Endothelial cell of umbilical vein (primary cell): Measurements from ENCODE around the gene ZNF524. TPM values are rescaled to one million over a fixed set of nuclear protein-coding genes. Genes with fewer than 3 reads are reported as not detected.

ENCODE experiments used
- BruUV-seq: library from RNA; stranded (reverse); fragments of 400-500 nt; replicated peaks from 2 replicates; lab custom pipeline; 2021; lab: Mats Ljungman, UMichigan
- CTCF ChIA-PET: fragments of 300-600, 350-600 bp; sonication (Branson Sonifier 250); formaldehyde crosslinking; loops from one replicate; lab custom pipeline; 2021; ENCODE audit warnings: antibody characterized with exemption, inconsistent platforms; lab: Charles Lee
- POLR2A ChIA-PET: fragments of 300-600, 350-600 bp; sonication (Branson Sonifier 250); formaldehyde crosslinking; loops from one replicate; lab custom pipeline; 2021; ENCODE audit warnings: antibody characterized with exemption, inconsistent platforms; lab: Charles Lee
- DNase-seq: peaks from one replicate; pipeline ENCODE4 v3.0.0-alpha.2; 2011; ENCODE audit warnings: low read depth, low spot score
- FAIRE-seq: peaks from 2 replicates; lab custom pipeline; 2011; peaks lifted over from hg19 to GRCh38; lab: Jason Lieb, UNC
- H2AFZ ChIP-seq: 2 replicates; pipeline ENCODE4 v1.6.0; 2012; ENCODE audit warnings: low read depth, low read length, control low read depth, inconsistent platforms
- H3K27ac ChIP-seq: 2 replicates; pipeline ENCODE4 v1.5.1; 2011; ENCODE audit warnings: low read depth, mild to moderate bottlenecking, control low read depth, low read length, moderate library complexity; ENCODE audit not compliant: insufficient read depth
- H3K27me3 ChIP-seq, 2 experiments: 2 replicates each; pipeline versions ENCODE4 v1.6.0 to v1.6.1; 2011; ENCODE audit warnings: low read length in 2 of 2, mixed read lengths in 1 of 2; ENCODE audit not compliant: control insufficient read depth in 2 of 2, insufficient read depth in 2 of 2
- H3K36me3 ChIP-seq, 2 experiments: 2 replicates in 1 of 2; 3 replicates in 1 of 2; pipeline ENCODE4 v1.5.1; 2011; ENCODE audit warnings: low read length in 2 of 2, mild to moderate bottlenecking in 1 of 2, moderate library complexity in 1 of 2; ENCODE audit not compliant: control insufficient read depth in 2 of 2, insufficient read depth in 2 of 2; ENCODE audit errors: extremely low read depth in 1 of 2
- H3K4me1 ChIP-seq: 3 replicates; pipeline ENCODE4 v1.5.1; 2011; ENCODE audit warnings: mild to moderate bottlenecking, low read length; ENCODE audit not compliant: control insufficient read depth, insufficient read depth; ENCODE audit errors: extremely low read depth
- H3K4me2 ChIP-seq: 2 replicates; pipeline ENCODE4 v1.6.1; 2011; ENCODE audit warnings: low read length, control low read depth, mixed read lengths; ENCODE audit not compliant: insufficient read depth
- H3K4me3 ChIP-seq, 3 experiments: fragments of 200-600 bp in 1 of 3; sonication (generic), shearing (Covaris generic) in 1 of 3; replicated peaks in 1 of 3; 2 replicates each; pipeline ENCODE4 v1.5.1; 2011 to 2016; ENCODE audit warnings: control low read depth in 3 of 3, low read length in 3 of 3, mild to moderate bottlenecking in 2 of 3, inconsistent platforms in 1 of 3, low read depth in 1 of 3, moderate library complexity in 1 of 3; ENCODE audit not compliant: insufficient read depth in 1 of 3
- H3K79me2 ChIP-seq: 2 replicates; pipeline ENCODE4 v1.6.0; 2012; ENCODE audit warnings: low read length, inconsistent platforms; ENCODE audit not compliant: control insufficient read depth, insufficient read depth
- H3K9ac ChIP-seq: replicated peaks from 2 replicates; pipeline ENCODE3; 2011; ENCODE audit warnings: low read length, control low read depth; ENCODE audit not compliant: insufficient read depth; ENCODE audit errors: extremely low read depth
- H3K9me1 ChIP-seq: replicated peaks from 3 replicates; pipeline ENCODE4 v1.6.0; 2011; ENCODE audit warnings: mild to moderate bottlenecking, low read length; ENCODE audit not compliant: control insufficient read depth, insufficient read depth; ENCODE audit errors: extremely low read depth
- H3K9me3 ChIP-seq: replicated peaks from 2 replicates; pipeline ENCODE4 v1.5.1; 2012; ENCODE audit warnings: low read length, inconsistent platforms; ENCODE audit not compliant: control insufficient read depth, insufficient read depth
- H4K20me1 ChIP-seq: replicated peaks from 2 replicates; pipeline ENCODE3; 2011; ENCODE audit warnings: mild to moderate bottlenecking, low read length; ENCODE audit not compliant: control insufficient read depth, insufficient read depth; ENCODE audit errors: extremely low read depth
- CTCF ChIP-seq, 2 donors: IDR thresholded peaks; 1 replicate in 1 of 2; 2 replicates in 1 of 2; pipeline ENCODE4 v1.5.1; 2011; ENCODE audit warnings: low read length in 2 of 2, mild to moderate bottlenecking in 2 of 2, moderate library complexity in 2 of 2, control low read depth in 1 of 2, inconsistent platforms in 1 of 2, low read depth in 1 of 2; ENCODE audit not compliant: insufficient read depth in 1 of 2; ENCODE audit errors: extremely low read depth in 1 of 2
- EZH2 ChIP-seq: IDR thresholded peaks from 2 replicates; pipeline ENCODE4 v1.6.1; 2012; ENCODE audit warnings: borderline replicate concordance, low read depth, mild to moderate bottlenecking, moderate library complexity, low read length, inconsistent platforms; ENCODE audit not compliant: severe bottlenecking
- FOS ChIP-seq: IDR thresholded peaks from 2 replicates; pipeline ENCODE4 v1.6.1; 2011; ENCODE audit warnings: mild to moderate bottlenecking, low read length, moderate library complexity, borderline replicate concordance; ENCODE audit not compliant: insufficient read depth
- GATA2 ChIP-seq: IDR thresholded peaks from 2 replicates; pipeline ENCODE4 v1.7.0; 2011; ENCODE audit warnings: low read depth, mild to moderate bottlenecking, moderate library complexity, mixed read lengths, low read length; ENCODE audit not compliant: insufficient read length, insufficient read depth
- JUN ChIP-seq: IDR thresholded peaks from 2 replicates; pipeline ENCODE4 v1.6.1; 2011; ENCODE audit warnings: borderline replicate concordance, low read depth; ENCODE audit not compliant: insufficient read length, insufficient read depth
- MAX ChIP-seq: IDR thresholded peaks from 2 replicates; pipeline ENCODE4 v1.6.1; 2011; ENCODE audit not compliant: insufficient read depth, insufficient read length
- MYC ChIP-seq: IDR thresholded peaks from one replicate; pipeline ENCODE4 v1.6.1; 2011; ENCODE audit warnings: mild to moderate bottlenecking, low read depth, low read length
- POLR2A ChIP-seq: IDR thresholded peaks from 2 replicates; pipeline ENCODE4 v1.6.1; 2012; ENCODE audit warnings: low read depth, mild to moderate bottlenecking, control low read depth, low read length
- POLR2AphosphoS5 ChIP-seq: IDR thresholded peaks from 2 replicates; pipeline ENCODE4 v1.6.1; 2012; ENCODE audit warnings: low read depth, mild to moderate bottlenecking, control low read depth, low read length, moderate library complexity; ENCODE audit not compliant: insufficient read depth
- dilution Hi-C: fragments of 300-500 bp; cut with MboI; formaldehyde crosslinking; loops from one replicate; pipeline ENCODE4 v1.15.0; 2019; ENCODE audit warnings: low sequenced_read_pairs; ENCODE audit not compliant: extremely low pct_ligation_motif_present
- intact Hi-C: fragments of 100-400 bp; cut with micrococcal nuclease; formaldehyde crosslinking; loops from one replicate; pipeline ENCODE4 v1.10.0; 2022
- polyA plus RNA-seq, 4 experiments: library from polyadenylated mRNA; depleted of rRNA in 3 of 4; stranded (reverse) in 3 of 4; unstranded in 1 of 4; fragments of >200 nt; gene quantifications; 2 replicates each; pipeline versions ENCODE4 v1.2.1 to v1.2.3, GENCODE V29; 2011 to 2012; ENCODE audit warnings: missing spikeins in 1 of 4
- total RNA-seq: library from RNA; stranded (reverse); gene quantifications from 2 replicates; pipeline ENCODE4 v1.2.3, GENCODE V29; 2021

The ZNF524 gene
- total and polyA plus RNA-seq, 2 donors (not counting 3 experiments of a cell fraction or from before 2014, with no cell fraction given) = 15.2 to 15.4 TPM

GRCh38 chr19:55592391-55593090, 7.5 kb upstream of the ZNF524 start:
- Histone ChIP-seq H3K27ac (no peak overlapping the region), H3K79me2 (no peaks in the 10 kb centered on the region), H3K9me3 (no peaks in the 10 kb centered on the region), H3K27me3 (no peaks in the 10 kb centered on the region), H3K9me1 (no peaks in the 10 kb centered on the region), H2AFZ (no peak overlapping the region), H3K9ac (no peak overlapping the region), H3K4me3 (no peak overlapping the region), H3K4me2 (no peak overlapping the region), H3K36me3 (peaks cover 3 to 20% of the 10 kb centered on the region in 2 experiments), H4K20me1 (no peaks in the 10 kb centered on the region), H3K4me1 (no peaks in the 10 kb centered on the region)
- no peak for TF ChIP-seq MAX
- TF ChIP-seq FOS = no peak
- no peak for TF ChIP-seq MYC
- TF ChIP-seq CTCF (IDR thresholded peaks at IDR 0.05; ENCODE audit: extremely low read depth in 1 of 2, insufficient read depth in 1 of 2, low read depth in 1 of 2, low read length in 2 of 2) = no peak
- TF ChIP-seq POLR2A = no peak
- TF ChIP-seq EZH2 = no peak
- no peak for TF ChIP-seq JUN
- no peak for TF ChIP-seq GATA2
- no peak for TF ChIP-seq POLR2AphosphoS5
- CTCF ChIA-PET = no interaction called here
- BruUV-seq = no TSS peak
- no peak for DNase-seq
- no peak for FAIRE-seq
- dilution Hi-C loops = no loop called here
- POLR2A ChIA-PET = no interaction called here
- intact Hi-C loops = no loop called here
